Measurements from ENCODE around the gene SLC25A15. TPM values are rescaled to one million over a fixed set of nuclear protein-coding genes. Genes with fewer than 3 reads are reported as not detected.
"Not testable (repeated sequence)": the region's sequence is repeated elsewhere in the genome, so short reads cannot be mapped to it uniquely, and the experiment has no call there.

SLC25A15 gene
- total RNA-seq, 3 donors from 2014 or later (not counting 1 experiment from before 2014, with no cell fraction given): 4.0 to 6.0 (median 5.8) TPM

GRCh38 chr13:40779796-40780285 lies 9.6 kb upstream of the SLC25A15 start:
- peaks cover 20% of the 10 kb centered on the region for H3K4me1 ChIP-seq (ENCODE audit: control insufficient read depth, insufficient read depth, low read length)
- no peaks in the 10 kb centered on the region for H3K9me3 ChIP-seq (ENCODE audit: control insufficient read depth, insufficient read depth, low read length)
- no peak for DNase-seq
- TF ChIP-seq CTCF (IDR thresholded peaks at IDR 0.05): no peak
- H3K27me3 ChIP-seq (ENCODE audit: control insufficient read depth, insufficient read depth, low read length): no peaks in the 10 kb centered on the region
- no peaks in the 10 kb centered on the region for H3K9me3 Mint-ChIP-seq
- peaks cover 0 to 2% of the 10 kb centered on the region in 2 donors for H3K27me3 Mint-ChIP-seq (ENCODE audit: low read depth in 2 of 2)
- intact Hi-C loops (cut with micrococcal nuclease): loop anchor here (5.0 to 10.0 kb wide), 2 partner anchors 113 to 285 kb away; partner anchors contain the start of genes FOXO1 and WBP4
- H3K36me3 Mint-ChIP-seq: no peaks in the 10 kb centered on the region
- no peak overlapping the region for H3K4me3 ChIP-seq (ENCODE audit: low read length)
- H3K27ac Mint-ChIP-seq: no peak overlapping the region
- H3K36me3 ChIP-seq (ENCODE audit: control insufficient read depth, insufficient read depth, low read length): no peaks in the 10 kb centered on the region
- ATAC-seq: no peak
- no peak overlapping the region for H3K27ac ChIP-seq (ENCODE audit: low read length)
- H3K4me1 Mint-ChIP-seq: peaks cover 19 to 24% of the 10 kb centered on the region in 2 donors
- H3K4me3 Mint-ChIP-seq: no peak overlapping the region
- 100% methylated on average over 4 of the region's 5 CpGs for WGBS (ENCODE audit: insufficient coverage)

GRCh38 chr13:40780822-40781401 lies 8.5 kb upstream of the SLC25A15 start:
- peaks cover 19% of the 10 kb centered on the region for H3K4me1 ChIP-seq (ENCODE audit: control insufficient read depth, insufficient read depth, low read length)
- Mint-ChIP-seq H3K9me3 (no peaks in the 10 kb centered on the region), H3K27me3 (ENCODE audit: low read depth in 2 of 2) (peaks cover 0 to 2% of the 10 kb centered on the region in 2 donors), H3K36me3 (no peaks in the 10 kb centered on the region), H3K4me3 (no peak overlapping the region), H3K4me1 (peaks cover 19 to 20% of the 10 kb centered on the region in 2 donors), H3K27ac (no peak overlapping the region)
- no peak overlapping the region for H3K4me3 ChIP-seq (ENCODE audit: low read length)
- intact Hi-C loops (cut with micrococcal nuclease): no loop called here
- H3K27ac ChIP-seq (ENCODE audit: low read length): no peak overlapping the region
- DNase-seq (no peak), ATAC-seq (no peak)
- TF ChIP-seq CTCF (IDR thresholded peaks at IDR 0.05): no peak
- no peaks in the 10 kb centered on the region for H3K27me3 ChIP-seq (ENCODE audit: control insufficient read depth, insufficient read depth, low read length)
- WGBS (ENCODE audit: insufficient coverage): 89% methylated on average over 14 of the region's 14 CpGs
- no peaks in the 10 kb centered on the region for H3K36me3 ChIP-seq (ENCODE audit: control insufficient read depth, insufficient read depth, low read length)
- H3K9me3 ChIP-seq (ENCODE audit: control insufficient read depth, insufficient read depth, low read length): no peaks in the 10 kb centered on the region

DNA sequence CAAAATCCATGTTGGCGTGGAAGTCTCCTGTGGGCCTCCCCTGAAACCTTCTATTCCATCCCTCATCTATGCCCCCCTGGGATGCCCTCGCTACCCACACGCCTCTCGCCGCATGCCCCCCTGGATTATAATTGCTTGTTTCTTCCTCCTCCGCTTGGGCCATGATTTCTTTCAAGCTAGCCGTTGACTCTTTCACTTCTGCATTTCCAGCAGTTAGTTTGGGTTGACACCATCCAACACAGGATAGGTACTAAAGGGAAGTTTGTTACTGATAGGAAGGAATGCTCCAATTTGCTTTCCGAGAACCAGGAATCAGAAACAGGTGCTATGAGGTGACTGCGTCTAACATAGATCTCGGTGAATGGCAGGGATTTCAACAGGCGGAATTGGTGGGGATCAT lies 7.7 kb upstream of the SLC25A15 start:
- peaks cover 0 to 2% of the 10 kb centered on the region in 2 donors for H3K27me3 Mint-ChIP-seq (ENCODE audit: low read depth in 2 of 2)
- DNase-seq (no peak), ATAC-seq (no peak)
- no peaks in the 10 kb centered on the region for H3K27me3 ChIP-seq (ENCODE audit: control insufficient read depth, insufficient read depth, low read length)
- intact Hi-C loops (cut with micrococcal nuclease): no loop called here
- H3K9me3 ChIP-seq (ENCODE audit: control insufficient read depth, insufficient read depth, low read length): no peaks in the 10 kb centered on the region
- H3K9me3 Mint-ChIP-seq: no peaks in the 10 kb centered on the region
- peaks cover 11% of the 10 kb centered on the region for H3K4me1 ChIP-seq (ENCODE audit: control insufficient read depth, insufficient read depth, low read length)
- peaks cover 13 to 14% of the 10 kb centered on the region in 2 donors for H3K4me1 Mint-ChIP-seq
- 75% methylated on average over 11 of the region's 11 CpGs for WGBS (ENCODE audit: insufficient coverage)
- no peak overlapping the region for H3K27ac ChIP-seq (ENCODE audit: low read length)
- no peak overlapping the region for H3K4me3 Mint-ChIP-seq
- no peak for TF ChIP-seq CTCF (IDR thresholded peaks at IDR 0.05)
- H3K36me3 ChIP-seq (ENCODE audit: control insufficient read depth, insufficient read depth, low read length): no peaks in the 10 kb centered on the region
- H3K27ac Mint-ChIP-seq: no peak overlapping the region
- H3K36me3 Mint-ChIP-seq: no peaks in the 10 kb centered on the region
- no peak overlapping the region for H3K4me3 ChIP-seq (ENCODE audit: low read length)

DNA sequence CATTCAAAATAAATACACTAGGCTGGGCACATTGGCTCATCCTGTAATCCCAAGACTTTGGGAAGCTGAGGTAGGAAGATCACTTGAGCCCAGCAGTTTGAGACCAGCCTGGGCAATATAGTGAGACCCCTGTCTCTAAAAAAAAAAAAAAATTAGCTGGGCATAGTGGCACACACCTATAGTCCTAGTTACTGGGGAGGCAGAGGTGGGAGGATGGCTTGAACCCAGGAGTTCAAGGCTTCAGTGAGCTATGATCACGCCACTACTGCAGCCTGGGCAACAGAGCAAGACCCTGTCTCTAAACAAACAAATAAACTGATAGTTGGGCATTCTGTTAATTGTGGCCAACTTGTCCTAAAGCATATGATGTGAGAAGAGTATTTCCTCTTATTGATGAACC lies 6.4 kb upstream of the SLC25A15 start:
- WGBS (ENCODE audit: insufficient coverage): 78% methylated on average over 1 of the region's 1 CpG
- H3K27ac ChIP-seq (ENCODE audit: low read length): not testable (repeated sequence)

More for the DNA sequence above, 6.4 kb upstream of the SLC25A15 start:
- H3K36me3 Mint-ChIP-seq; H3K9me3 Mint-ChIP-seq; H3K27me3 ChIP-seq (ENCODE audit: control insufficient read depth, insufficient read depth, low read length); H3K4me1 ChIP-seq (ENCODE audit: control insufficient read depth, insufficient read depth, low read length); H3K27ac Mint-ChIP-seq; DNase-seq; ATAC-seq; H3K36me3 ChIP-seq (ENCODE audit: control insufficient read depth, insufficient read depth, low read length); H3K4me3 ChIP-seq (ENCODE audit: low read length); H3K27me3 Mint-ChIP-seq (ENCODE audit: low read depth in 2 of 2); H3K9me3 ChIP-seq (ENCODE audit: control insufficient read depth, insufficient read depth, low read length); H3K4me3 Mint-ChIP-seq; H3K4me1 Mint-ChIP-seq; intact Hi-C loops (cut with micrococcal nuclease): not testable (repeated sequence)

Data from natural killer cell (primary cell).